ENCODE results near the gene ADAMTS14.
"Not testable (repeated sequence)": the region's sequence is repeated elsewhere in the genome, so short reads cannot be mapped to it uniquely, and the experiment has no call there.

Gene ADAMTS14

DNA sequence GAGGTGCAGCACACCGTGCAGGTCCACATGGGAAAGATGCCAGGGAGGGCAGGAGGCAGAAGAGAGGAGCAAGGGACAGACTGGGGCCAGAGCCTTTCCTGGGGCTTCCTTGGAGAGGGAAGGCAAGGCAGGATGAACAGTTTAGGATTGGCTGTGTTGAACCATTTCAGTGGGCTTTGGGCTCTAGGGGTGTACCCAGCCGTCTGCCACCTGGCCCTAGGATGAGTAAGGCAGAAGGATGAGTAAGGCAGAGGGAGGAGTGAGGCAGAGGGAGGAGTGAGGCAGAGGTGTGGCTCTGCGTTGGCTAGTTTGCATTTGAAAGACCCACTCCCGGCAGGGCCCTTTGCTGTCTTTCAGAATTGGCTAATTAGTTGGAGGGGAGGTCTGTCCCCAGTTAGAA is 38.3 kb upstream of the ADAMTS14 start:
- TF ChIP-seq, protein P1, sequence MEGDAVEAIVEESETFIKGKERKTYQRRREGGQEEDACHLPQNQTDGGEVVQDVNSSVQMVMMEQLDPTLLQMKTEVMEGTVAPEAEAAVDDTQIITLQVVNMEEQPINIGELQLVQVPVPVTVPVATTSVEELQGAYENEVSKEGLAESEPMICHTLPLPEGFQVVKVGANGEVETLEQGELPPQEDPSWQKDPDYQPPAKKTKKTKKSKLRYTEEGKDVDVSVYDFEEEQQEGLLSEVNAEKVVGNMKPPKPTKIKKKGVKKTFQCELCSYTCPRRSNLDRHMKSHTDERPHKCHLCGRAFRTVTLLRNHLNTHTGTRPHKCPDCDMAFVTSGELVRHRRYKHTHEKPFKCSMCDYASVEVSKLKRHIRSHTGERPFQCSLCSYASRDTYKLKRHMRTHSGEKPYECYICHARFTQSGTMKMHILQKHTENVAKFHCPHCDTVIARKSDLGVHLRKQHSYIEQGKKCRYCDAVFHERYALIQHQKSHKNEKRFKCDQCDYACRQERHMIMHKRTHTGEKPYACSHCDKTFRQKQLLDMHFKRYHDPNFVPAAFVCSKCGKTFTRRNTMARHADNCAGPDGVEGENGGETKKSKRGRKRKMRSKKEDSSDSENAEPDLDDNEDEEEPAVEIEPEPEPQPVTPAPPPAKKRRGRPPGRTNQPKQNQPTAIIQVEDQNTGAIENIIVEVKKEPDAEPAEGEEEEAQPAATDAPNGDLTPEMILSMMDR (IDR thresholded peaks at IDR 0.05; ENCODE audit: low read depth, low read length) = no peak
- no peak overlapping the region for H3K4me3 ChIP-seq (ENCODE audit: low read depth, low read length)

DNA sequence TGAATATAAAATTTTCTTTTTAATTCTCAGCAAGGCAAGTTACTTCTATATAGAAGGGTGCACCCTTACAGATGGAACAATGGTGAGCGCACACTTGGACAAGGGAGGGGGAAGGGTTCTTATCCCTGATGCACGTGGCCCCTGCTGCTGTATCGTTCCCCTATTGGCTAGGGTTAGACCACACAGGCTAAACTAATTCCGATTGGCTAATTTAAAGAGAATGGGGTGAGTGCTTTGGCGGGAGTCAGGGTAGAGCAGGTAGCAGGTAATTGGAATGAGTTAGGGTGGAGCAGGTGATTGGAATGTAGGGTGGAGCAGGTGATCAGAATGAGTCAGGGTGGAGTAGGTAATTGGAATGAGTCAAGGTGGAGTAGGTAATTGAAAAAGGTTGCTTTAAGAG is 37.8 kb upstream of the ADAMTS14 start:
- H3K4me3 ChIP-seq (ENCODE audit: low read depth, low read length) = not testable (repeated sequence)

DNA sequence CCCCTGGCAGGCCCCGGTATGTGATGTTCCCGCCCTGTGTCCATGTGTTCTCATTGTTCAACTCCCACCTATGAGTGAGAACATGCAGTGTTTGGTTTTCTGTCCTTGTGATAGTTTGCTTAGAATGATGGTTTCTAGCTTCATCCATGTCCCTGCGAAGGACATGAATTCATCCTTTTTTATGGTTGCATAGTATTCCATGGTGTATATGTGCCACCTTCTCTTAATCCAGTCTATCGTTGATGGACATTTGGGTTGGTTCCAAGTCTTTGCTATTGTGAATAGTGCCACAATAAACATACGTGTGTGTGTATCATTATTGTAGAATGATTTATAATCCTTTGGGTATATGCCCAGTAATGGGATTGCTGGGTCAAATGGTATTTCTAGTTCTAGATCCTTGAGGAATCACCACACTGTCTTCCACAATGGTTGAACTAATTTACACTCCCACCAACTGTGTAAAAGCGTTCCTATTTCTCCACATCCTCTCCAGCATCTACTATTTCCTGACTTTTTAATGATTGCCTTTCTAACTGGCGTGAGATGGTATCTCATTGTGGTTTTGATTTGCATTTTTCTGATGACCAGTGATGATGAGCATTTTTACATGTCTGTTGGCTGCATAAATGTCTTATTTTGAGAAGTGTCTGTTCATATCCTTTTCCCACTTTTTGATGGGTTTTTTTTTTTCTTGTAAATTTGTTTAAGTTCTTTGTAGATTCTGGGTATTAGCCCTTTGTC is 32.5 kb upstream of the ADAMTS14 start:
- H3K4me3 ChIP-seq (ENCODE audit: low read depth, low read length) = not testable (repeated sequence)

DNA sequence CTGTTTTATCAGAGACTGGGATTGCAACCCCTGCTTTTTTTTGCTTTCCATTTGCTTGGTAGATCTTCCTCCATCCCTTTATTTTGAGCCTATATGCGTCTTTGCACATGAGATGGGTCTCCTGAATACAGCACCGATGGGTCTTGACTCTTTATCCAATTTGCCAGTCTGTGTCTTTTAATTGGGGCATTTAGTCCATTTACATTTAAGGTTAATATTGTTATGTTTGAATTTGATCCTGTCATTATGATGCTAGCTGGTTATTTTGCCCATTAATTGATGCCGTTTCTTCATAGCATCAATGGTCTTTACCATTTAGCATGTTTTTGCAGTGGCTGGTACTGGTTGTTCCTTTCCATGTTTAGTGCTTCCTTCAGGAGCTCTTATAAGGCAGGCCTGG is 29.0 kb upstream of the ADAMTS14 start:
- not testable (repeated sequence) for H3K4me3 ChIP-seq (ENCODE audit: low read depth, low read length)

DNA sequence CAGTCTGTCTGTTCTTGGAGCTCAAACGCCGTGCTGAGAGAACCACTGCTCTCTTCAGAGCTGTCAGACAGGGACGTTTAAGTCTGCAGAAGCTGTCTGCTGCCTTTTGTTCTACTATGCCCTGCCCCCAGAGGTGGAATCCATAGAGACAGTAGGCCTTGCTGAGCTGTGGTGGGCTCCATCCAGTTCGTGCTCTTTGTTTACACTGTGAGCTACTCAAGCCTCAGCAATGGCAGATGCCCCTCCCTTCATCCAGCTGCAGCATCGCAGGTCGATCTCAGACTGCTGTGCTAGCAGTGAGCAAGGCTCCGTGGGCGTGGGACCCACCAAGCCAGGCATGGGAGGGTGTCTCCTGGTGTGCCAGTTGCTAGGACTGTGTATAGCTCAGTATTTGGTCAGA is 27.3 kb upstream of the ADAMTS14 start:
- H3K4me3 ChIP-seq (ENCODE audit: low read depth, low read length) = not testable (repeated sequence)

DNA sequence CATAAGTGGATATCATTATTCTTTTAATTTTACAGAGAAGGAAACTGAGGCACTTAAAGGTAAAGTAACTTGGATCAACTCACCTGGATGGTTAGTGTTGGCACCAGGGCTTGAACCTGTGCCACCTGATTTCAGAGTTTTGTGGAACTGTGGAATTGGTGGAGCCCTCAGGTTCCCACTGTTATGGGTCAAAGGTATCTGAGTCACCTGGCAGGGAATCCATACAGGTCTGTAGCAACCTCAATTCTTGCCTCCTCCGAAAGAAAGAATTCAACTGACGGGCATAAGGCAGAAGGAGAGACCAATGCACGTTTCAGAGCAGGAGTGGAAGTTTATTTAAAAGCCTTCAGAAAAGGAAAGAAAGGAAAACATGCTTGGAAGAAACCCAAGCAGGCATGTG is 25.2 kb upstream of the ADAMTS14 start:
- H3K4me3 ChIP-seq (ENCODE audit: low read depth, low read length) = no peak overlapping the region
- TF ChIP-seq, protein P1 (IDR thresholded peaks at IDR 0.05; ENCODE audit: low read depth, low read length) = no peak

DNA sequence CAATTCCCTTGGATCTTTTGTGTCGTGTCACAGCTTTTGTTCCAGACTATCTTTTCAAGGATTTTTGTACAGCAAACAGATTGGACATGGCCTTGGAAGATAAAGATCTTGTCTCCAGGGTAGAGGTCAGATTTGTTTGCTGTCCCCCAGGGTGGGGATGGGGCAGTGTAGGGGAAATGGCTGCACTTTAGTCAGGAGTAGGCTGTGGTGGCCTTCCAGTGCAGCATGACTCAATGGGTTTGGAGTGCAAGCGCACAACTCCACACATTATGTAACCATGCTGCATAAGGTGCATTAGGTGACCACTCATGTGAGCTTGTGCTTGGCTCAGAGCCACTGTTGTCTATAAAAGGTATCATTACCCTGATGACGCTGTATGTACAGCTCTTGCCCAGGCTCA is 23.9 kb upstream of the ADAMTS14 start:
- no peak overlapping the region for H3K4me3 ChIP-seq (ENCODE audit: low read depth, low read length)
- TF ChIP-seq, protein P1 (IDR thresholded peaks at IDR 0.05; ENCODE audit: low read depth, low read length) = no peak

DNA sequence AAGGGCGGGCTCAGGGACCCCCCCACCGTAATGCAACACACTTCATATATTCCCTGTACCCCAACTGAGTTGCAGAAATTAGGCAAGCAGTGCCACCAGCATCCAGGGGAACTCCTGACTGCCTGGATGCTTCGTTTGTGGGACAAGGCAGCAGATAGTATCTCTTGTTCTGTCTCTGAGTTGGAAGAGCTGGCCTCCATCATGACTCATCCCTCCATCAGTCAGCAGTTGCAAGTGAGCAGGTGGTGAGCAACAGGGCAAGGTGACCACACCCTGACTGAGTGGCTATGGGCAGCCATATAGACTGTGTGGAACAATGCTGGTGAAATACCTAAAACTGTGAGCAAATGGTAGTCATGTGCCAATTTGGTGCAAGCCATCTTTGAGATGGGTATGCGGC is 22.8 kb upstream of the ADAMTS14 start:
- no peak overlapping the region for H3K4me3 ChIP-seq (ENCODE audit: low read depth, low read length)
- TF ChIP-seq, protein P1 (IDR thresholded peaks at IDR 0.05; ENCODE audit: low read depth, low read length) = no peak

DNA sequence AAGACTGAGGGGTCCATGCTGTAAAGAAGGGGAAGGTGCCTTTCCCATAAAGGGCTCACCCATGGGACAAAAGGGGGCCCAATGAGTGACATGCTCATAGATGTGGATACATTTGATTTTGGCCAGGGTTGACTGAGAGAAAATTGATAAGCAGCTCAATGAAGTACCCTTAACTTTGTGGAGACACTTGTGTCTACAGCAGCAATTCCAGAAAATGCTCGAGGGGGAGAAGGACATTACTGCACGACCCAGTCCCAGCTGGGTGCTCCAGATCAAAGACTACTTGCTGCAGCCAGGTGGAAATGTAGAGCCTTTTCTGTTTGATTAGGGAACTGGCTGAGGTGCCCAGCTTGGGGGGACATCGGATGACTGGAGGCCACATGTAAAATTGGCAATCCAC is 22.2 kb upstream of the ADAMTS14 start:
- no peak overlapping the region for H3K4me3 ChIP-seq (ENCODE audit: low read depth, low read length)
- TF ChIP-seq, protein P1 (IDR thresholded peaks at IDR 0.05; ENCODE audit: low read depth, low read length) = no peak
